ENCODE data around the gene EVPL.

The EVPL gene

GRCh38 chr17:75995385-75995925, 31.7 kb downstream of the EVPL start:
- no peaks in the 10 kb centered on the region for H3K9me2 ChIP-seq (replicated peaks; ENCODE audit: low read depth, low read length)
- no peaks in the 10 kb centered on the region for H3K9me3 ChIP-seq (ENCODE audit: insufficient read depth, low read depth, low read length)
- H3K4me1 ChIP-seq (ENCODE audit: insufficient read depth, low read length, poor library complexity, severe bottlenecking), result peaks cover 34% of the 10 kb centered on the region
- H4K20me1 ChIP-seq (ENCODE audit: insufficient read depth, low read length, poor library complexity, severe bottlenecking), result no peaks in the 10 kb centered on the region
- TF ChIP-seq CTCF (conservative IDR thresholded peaks at IDR 0.05; ENCODE audit: low read length), result no peak
- TF ChIP-seq EZH2phosphoT487 (IDR thresholded peaks at IDR 0.05; ENCODE audit: borderline replicate concordance), result no peak
- no peak overlapping the region for H3K4me3 ChIP-seq (ENCODE audit: low read length, poor library complexity, severe bottlenecking)
- H3K9ac ChIP-seq (ENCODE audit: low read depth, low read length, poor library complexity, severe bottlenecking), result no peak overlapping the region
- no peak overlapping the region for H2AFZ ChIP-seq (ENCODE audit: low read length)
- no peaks in the 10 kb centered on the region for H3K79me2 ChIP-seq (ENCODE audit: insufficient read depth, low read length)
- H3K4me2 ChIP-seq (ENCODE audit: low read depth, low read length, poor library complexity, severe bottlenecking), result no peak overlapping the region
- peaks cover 28% of the 10 kb centered on the region; the same call in 1 of the 2 replicates for H3K36me3 ChIP-seq (ENCODE audit: insufficient read depth, low read length)
- peaks cover 12% of the 10 kb centered on the region for H3F3A ChIP-seq (ENCODE audit: low read depth)
- no peaks in the 10 kb centered on the region for H3K27me3 ChIP-seq (ENCODE audit: insufficient read depth, low read length, poor library complexity, severe bottlenecking)

GRCh38 chr17:75994802-75995370, 32.2 kb downstream of the EVPL start:
- peaks cover 28% of the 10 kb centered on the region; the same call in 1 of the 2 replicates for H3K36me3 ChIP-seq (ENCODE audit: insufficient read depth, low read length)
- no peak overlapping the region for H3K4me3 ChIP-seq (ENCODE audit: low read length, poor library complexity, severe bottlenecking)
- H3K9me2 ChIP-seq (replicated peaks; ENCODE audit: low read depth, low read length), result no peaks in the 10 kb centered on the region
- no peaks in the 10 kb centered on the region for H3K79me2 ChIP-seq (ENCODE audit: insufficient read depth, low read length)
- no peak for TF ChIP-seq CTCF (conservative IDR thresholded peaks at IDR 0.05; ENCODE audit: low read length)
- TF ChIP-seq EZH2phosphoT487 (IDR thresholded peaks at IDR 0.05; ENCODE audit: borderline replicate concordance), result no peak
- no peaks in the 10 kb centered on the region for H4K20me1 ChIP-seq (ENCODE audit: insufficient read depth, low read length, poor library complexity, severe bottlenecking)
- H3K4me2 ChIP-seq (ENCODE audit: low read depth, low read length, poor library complexity, severe bottlenecking), result no peak overlapping the region
- H3F3A ChIP-seq (ENCODE audit: low read depth), result peaks cover 12% of the 10 kb centered on the region
- no peaks in the 10 kb centered on the region for H3K9me3 ChIP-seq (ENCODE audit: insufficient read depth, low read depth, low read length)
- no peak overlapping the region for H2AFZ ChIP-seq (ENCODE audit: low read length)
- no peaks in the 10 kb centered on the region for H3K27me3 ChIP-seq (ENCODE audit: insufficient read depth, low read length, poor library complexity, severe bottlenecking)
- H3K4me1 ChIP-seq (ENCODE audit: insufficient read depth, low read length, poor library complexity, severe bottlenecking), result peaks cover 30% of the 10 kb centered on the region
- H3K9ac ChIP-seq (ENCODE audit: low read depth, low read length, poor library complexity, severe bottlenecking), result no peak overlapping the region

GRCh38 chr17:75991396-75991795, 35.7 kb downstream of the EVPL start:
- H3K27me3 ChIP-seq (ENCODE audit: insufficient read depth, low read length, poor library complexity, severe bottlenecking), result no peaks in the 10 kb centered on the region
- H3K4me1 ChIP-seq (ENCODE audit: insufficient read depth, low read length, poor library complexity, severe bottlenecking), result peaks cover 1% of the 10 kb centered on the region
- no peak overlapping the region for H2AFZ ChIP-seq (ENCODE audit: low read length)
- no peaks in the 10 kb centered on the region for H3K79me2 ChIP-seq (ENCODE audit: insufficient read depth, low read length)
- no peaks in the 10 kb centered on the region for H4K20me1 ChIP-seq (ENCODE audit: insufficient read depth, low read length, poor library complexity, severe bottlenecking)
- TF ChIP-seq CTCF (conservative IDR thresholded peaks at IDR 0.05; ENCODE audit: low read length), result no peak
- no peak for TF ChIP-seq EZH2phosphoT487 (IDR thresholded peaks at IDR 0.05; ENCODE audit: borderline replicate concordance)
- no peak overlapping the region for H3K4me3 ChIP-seq (ENCODE audit: low read length, poor library complexity, severe bottlenecking)
- no peaks in the 10 kb centered on the region for H3K9me2 ChIP-seq (replicated peaks; ENCODE audit: low read depth, low read length)
- H3K9me3 ChIP-seq (ENCODE audit: insufficient read depth, low read depth, low read length), result no peaks in the 10 kb centered on the region
- H3K4me2 ChIP-seq (ENCODE audit: low read depth, low read length, poor library complexity, severe bottlenecking), result no peak overlapping the region
- H3K36me3 ChIP-seq (ENCODE audit: insufficient read depth, low read length), result peaks cover 34% of the 10 kb centered on the region; the same call in 1 of the 2 replicates
- no peaks in the 10 kb centered on the region for H3F3A ChIP-seq (ENCODE audit: low read depth)
- no peak overlapping the region for H3K9ac ChIP-seq (ENCODE audit: low read depth, low read length, poor library complexity, severe bottlenecking)
